ENCODE measurements around the gene NTF3.

The NTF3 gene

DNA sequence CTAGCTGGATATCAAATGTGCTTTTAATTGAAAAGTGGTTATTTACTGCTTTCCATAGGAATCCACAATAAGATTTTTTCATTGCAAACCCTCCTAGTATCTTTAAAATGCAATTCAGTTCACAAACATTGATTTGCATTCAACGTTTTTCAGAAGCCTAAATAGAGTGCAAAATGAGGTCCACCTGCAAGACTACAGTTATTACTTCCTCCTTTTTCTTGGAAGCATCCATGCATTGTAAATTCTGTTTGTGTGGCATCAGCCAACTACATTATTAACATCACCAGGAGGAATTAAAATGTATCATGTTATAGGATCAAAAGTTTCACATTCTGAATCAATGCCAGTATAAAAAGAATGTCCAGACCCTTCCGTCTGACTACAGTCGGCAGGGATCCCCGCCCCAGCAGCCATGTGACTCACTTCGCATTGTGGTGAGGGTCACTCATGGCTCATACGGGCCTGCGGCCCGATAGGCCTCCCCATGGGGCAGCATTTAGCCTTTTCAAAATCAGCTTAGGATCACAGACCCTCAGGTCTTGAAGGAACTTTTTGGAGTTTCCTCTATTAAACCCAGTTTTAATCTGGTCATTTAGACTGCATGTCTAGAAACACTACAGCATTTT, 46.3 kb downstream of the NTF3 start:
- no peak for DNase-seq (ENCODE audit: low read depth)
- H3K4me3 ChIP-seq (replicated peaks; ENCODE audit: low read depth, low read length), result no peak overlapping the region
- TF ChIP-seq, protein P1, sequence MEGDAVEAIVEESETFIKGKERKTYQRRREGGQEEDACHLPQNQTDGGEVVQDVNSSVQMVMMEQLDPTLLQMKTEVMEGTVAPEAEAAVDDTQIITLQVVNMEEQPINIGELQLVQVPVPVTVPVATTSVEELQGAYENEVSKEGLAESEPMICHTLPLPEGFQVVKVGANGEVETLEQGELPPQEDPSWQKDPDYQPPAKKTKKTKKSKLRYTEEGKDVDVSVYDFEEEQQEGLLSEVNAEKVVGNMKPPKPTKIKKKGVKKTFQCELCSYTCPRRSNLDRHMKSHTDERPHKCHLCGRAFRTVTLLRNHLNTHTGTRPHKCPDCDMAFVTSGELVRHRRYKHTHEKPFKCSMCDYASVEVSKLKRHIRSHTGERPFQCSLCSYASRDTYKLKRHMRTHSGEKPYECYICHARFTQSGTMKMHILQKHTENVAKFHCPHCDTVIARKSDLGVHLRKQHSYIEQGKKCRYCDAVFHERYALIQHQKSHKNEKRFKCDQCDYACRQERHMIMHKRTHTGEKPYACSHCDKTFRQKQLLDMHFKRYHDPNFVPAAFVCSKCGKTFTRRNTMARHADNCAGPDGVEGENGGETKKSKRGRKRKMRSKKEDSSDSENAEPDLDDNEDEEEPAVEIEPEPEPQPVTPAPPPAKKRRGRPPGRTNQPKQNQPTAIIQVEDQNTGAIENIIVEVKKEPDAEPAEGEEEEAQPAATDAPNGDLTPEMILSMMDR (IDR thresholded peaks at IDR 0.05; ENCODE audit: low read length, missing control alignments), result no peak

GRCh38 chr12:5479761-5480160, 47.9 kb downstream of the NTF3 start:
- no peak overlapping the region for H3K4me3 ChIP-seq (replicated peaks; ENCODE audit: low read depth, low read length)
- no peak for DNase-seq (ENCODE audit: low read depth)
- TF ChIP-seq, protein P1 (IDR thresholded peaks at IDR 0.05; ENCODE audit: low read length, missing control alignments), result no peak

GRCh38 chr12:5480218-5480937, 48.5 kb downstream of the NTF3 start:
- H3K4me3 ChIP-seq (replicated peaks; ENCODE audit: low read depth, low read length), result no peak overlapping the region
- DNase-seq (ENCODE audit: low read depth), result no peak
- TF ChIP-seq, protein P1 (IDR thresholded peaks at IDR 0.05; ENCODE audit: low read length, missing control alignments), result no peak

DNA sequence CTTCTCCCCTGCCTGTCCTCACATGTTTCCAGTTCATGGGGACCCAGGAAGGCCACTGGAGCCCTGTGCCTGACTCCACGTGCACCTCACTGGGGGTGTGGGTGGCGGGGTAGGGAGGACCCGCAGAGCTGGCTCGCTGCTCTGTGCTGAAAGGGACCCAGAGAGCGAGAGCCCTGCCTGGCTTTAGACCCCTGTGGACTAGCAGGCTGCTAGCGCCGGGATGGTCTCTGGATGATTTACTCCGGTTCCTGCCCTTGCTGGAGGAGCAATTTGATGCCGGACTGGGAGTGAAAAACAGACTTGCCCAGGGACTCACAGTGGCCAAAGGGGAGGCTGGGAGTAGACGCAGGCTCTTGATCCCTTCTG, 49.0 kb downstream of the NTF3 start:
- no peak for DNase-seq (ENCODE audit: low read depth)
- TF ChIP-seq, protein P1 (IDR thresholded peaks at IDR 0.05; ENCODE audit: low read length, missing control alignments), result no peak
- H3K4me3 ChIP-seq (replicated peaks; ENCODE audit: low read depth, low read length), result no peak overlapping the region

DNA sequence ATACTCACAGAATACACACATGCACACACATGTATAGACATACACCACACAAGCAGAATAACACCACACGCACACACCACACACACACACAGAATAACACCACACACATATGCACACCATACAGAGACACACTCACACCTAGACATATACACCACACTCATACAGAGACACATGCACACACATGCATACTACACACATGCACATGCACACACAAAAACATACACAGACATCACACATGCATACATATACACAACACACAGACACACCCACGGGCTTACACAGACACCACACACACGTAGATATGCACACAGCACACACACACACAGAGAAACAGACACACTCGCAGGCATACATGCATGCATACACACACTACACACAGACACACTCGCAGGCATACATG, 49.7 kb downstream of the NTF3 start:
- DNase-seq (ENCODE audit: low read depth), result no peak
- H3K4me3 ChIP-seq (replicated peaks; ENCODE audit: low read depth, low read length), result no peak overlapping the region
- TF ChIP-seq, protein P1 (IDR thresholded peaks at IDR 0.05; ENCODE audit: low read length, missing control alignments), result no peak

DNA sequence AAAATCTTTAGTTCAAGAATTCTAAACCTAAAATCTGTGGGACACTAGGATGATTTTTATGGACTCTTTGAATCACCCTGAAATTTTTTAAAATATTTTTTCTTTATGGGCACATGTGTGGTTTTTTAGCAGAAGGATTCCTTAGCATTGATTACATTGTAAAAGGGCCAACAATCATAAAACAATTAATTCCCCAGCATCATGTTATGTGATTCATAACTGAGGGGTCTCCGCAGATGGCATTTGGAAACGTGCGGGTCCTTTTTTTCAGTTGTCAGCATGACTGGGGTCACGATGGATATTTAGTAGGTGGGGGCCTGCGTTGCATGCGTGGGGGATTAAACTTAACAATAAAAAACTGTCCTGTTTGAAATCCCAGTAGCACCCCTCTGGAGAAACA, 52.5 kb downstream of the NTF3 start:
- TF ChIP-seq, protein P1 (IDR thresholded peaks at IDR 0.05; ENCODE audit: low read length, missing control alignments), result no peak
- no peak overlapping the region for H3K4me3 ChIP-seq (replicated peaks; ENCODE audit: low read depth, low read length)
- DNase-seq (ENCODE audit: low read depth), result no peak

GRCh38 chr12:5485454-5485853, 53.5 kb downstream of the NTF3 start:
- H3K4me3 ChIP-seq (replicated peaks; ENCODE audit: low read depth, low read length), result no peak overlapping the region
- no peak for DNase-seq (ENCODE audit: low read depth)
- TF ChIP-seq, protein P1 (IDR thresholded peaks at IDR 0.05; ENCODE audit: low read length, missing control alignments), result no peak
